GM20431 (cell line): Measurements from ENCODE around the gene CCDC196.
"Not testable (repeated sequence)": the region's sequence is repeated elsewhere in the genome, so short reads cannot be mapped to it uniquely, and the experiment has no call there.

Source experiments
- in situ Hi-C: fragments of 300-500 bp; cut with MseI, MboI; formaldehyde crosslinking; loops from one replicate; pipeline ENCODE4 v1.15.0; 2020; ENCODE audit warnings: low sequenced_read_pairs; ENCODE audit not compliant: unreplicated experiment

Gene CCDC196

GRCh38 chr14:66545191-66545590 is 59.0 kb downstream of the CCDC196 start:
- in situ Hi-C loops: not testable (repeated sequence)

GRCh38 chr14:66545751-66546150 is 59.6 kb downstream of the CCDC196 start:
- in situ Hi-C loops: not testable (repeated sequence)
